HG03045 (cell line): ENCODE measurements around the gene ANKK1.

Experiments used
- ATAC-seq: cut with Tn5 transposase; IDR thresholded peaks from one replicate; pipeline ENCODE4 v1.9.1; 2021; ENCODE audit warnings: mild to moderate bottlenecking, moderate library complexity; ENCODE audit not compliant: unreplicated experiment

The ANKK1 gene

GRCh38 chr11:113408206-113408605, 20.6 kb downstream of the ANKK1 start:
- ATAC-seq: no peak

- no peak for ATAC-seq
These were observed 21.3 kb downstream of the ANKK1 start for GRCh38 chr11:113408887-113409286.

GRCh38 chr11:113409526-113409925, 21.9 kb downstream of the ANKK1 start:
- no peak for ATAC-seq

- no peak for ATAC-seq
These were observed 23.0 kb downstream of the ANKK1 start for GRCh38 chr11:113410414-113411135.

- ATAC-seq: no peak
These were observed 24.0 kb downstream of the ANKK1 start for GRCh38 chr11:113411536-113411935.

GRCh38 chr11:113412675-113413074, 25.1 kb downstream of the ANKK1 start:
- ATAC-seq: no peak

GRCh38 chr11:113415343-113415742, 27.8 kb downstream of the ANKK1 start:
- ATAC-seq: no peak

- no peak for ATAC-seq
These were observed 29.8 kb downstream of the ANKK1 start for GRCh38 chr11:113417428-113417827.

- ATAC-seq: no peak
These were observed 31.9 kb downstream of the ANKK1 start for GRCh38 chr11:113419454-113420003.

GRCh38 chr11:113420808-113421207, 33.2 kb downstream of the ANKK1 start:
- ATAC-seq: no peak

- no peak for ATAC-seq
These were observed 39.1 kb downstream of the ANKK1 start for GRCh38 chr11:113426686-113427085.

- no peak for ATAC-seq
These were observed 44.2 kb downstream of the ANKK1 start for GRCh38 chr11:113431746-113432145.

- no peak for ATAC-seq
These were observed 47.8 kb downstream of the ANKK1 start for GRCh38 chr11:113435190-113435968.

- ATAC-seq: no peak
These were observed 49.2 kb downstream of the ANKK1 start for GRCh38 chr11:113436672-113437252.

- ATAC-seq: no peak
These were observed 53.2 kb downstream of the ANKK1 start for GRCh38 chr11:113440816-113441215.

- no peak for ATAC-seq
These were observed 57.0 kb downstream of the ANKK1 start for GRCh38 chr11:113444502-113445123.

- peak; percentile 59 for ATAC-seq
These were observed 58.5 kb downstream of the ANKK1 start for GRCh38 chr11:113446112-113446511.

- ATAC-seq: no peak
These were observed 59.4 kb downstream of the ANKK1 start for GRCh38 chr11:113446938-113447337.

- ATAC-seq: no peak
These were observed 60.2 kb downstream of the ANKK1 start for GRCh38 chr11:113447621-113448315.

GRCh38 chr11:113448316-113448677, 60.7 kb downstream of the ANKK1 start:
- ATAC-seq: no peak

- no peak for ATAC-seq
These were observed 62.2 kb downstream of the ANKK1 start for GRCh38 chr11:113449743-113450142.
